NCI-H82 treated with DMSO at 0.1 percent for 48 hours (cell line): ENCODE results near the gene WFDC11.

Source experiments
- DNase-seq: peaks from one replicate; lab custom pipeline; 2025; ENCODE audit not compliant: unreplicated experiment; lab: John Stamatoyannopoulos, UW

WFDC11 gene

DNA sequence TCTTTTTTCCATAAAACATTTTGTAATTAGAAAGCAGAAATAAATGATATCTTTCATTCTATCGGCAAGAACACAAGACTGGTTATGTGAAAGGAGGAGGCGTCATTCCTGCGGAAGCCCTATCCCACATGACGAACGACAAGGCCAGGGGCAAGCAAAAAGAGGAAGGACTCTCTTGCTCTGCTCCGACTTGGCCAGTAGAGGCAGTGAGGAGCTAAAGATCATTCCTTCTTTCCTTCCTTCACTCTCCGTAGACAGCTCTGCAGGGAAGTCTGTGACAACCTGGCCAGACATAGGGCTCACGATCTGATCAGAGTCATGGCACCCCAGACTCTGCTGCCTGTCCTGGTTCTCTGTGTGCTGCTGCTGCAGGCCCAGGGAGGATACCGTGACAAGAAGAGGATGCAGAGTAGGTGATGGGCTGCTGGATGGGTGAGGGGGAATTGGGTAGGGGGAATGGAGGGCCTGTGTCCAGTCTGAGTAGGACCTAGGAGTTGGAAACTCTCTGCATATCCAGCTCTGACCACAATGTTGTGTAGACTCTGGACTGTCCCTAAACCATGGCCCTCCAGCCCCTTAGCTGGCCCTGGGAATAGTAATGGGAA is 40.4 kb downstream of the WFDC11 start, which contains the start of gene WFDC10A:
Gene WFDC10A (plus strand): TSS at position 244 of the 605 bp plus-strand sequence. CDS start 75 bp downstream, at position 319.
- DNase-seq: peak; percentile 62

DNA sequence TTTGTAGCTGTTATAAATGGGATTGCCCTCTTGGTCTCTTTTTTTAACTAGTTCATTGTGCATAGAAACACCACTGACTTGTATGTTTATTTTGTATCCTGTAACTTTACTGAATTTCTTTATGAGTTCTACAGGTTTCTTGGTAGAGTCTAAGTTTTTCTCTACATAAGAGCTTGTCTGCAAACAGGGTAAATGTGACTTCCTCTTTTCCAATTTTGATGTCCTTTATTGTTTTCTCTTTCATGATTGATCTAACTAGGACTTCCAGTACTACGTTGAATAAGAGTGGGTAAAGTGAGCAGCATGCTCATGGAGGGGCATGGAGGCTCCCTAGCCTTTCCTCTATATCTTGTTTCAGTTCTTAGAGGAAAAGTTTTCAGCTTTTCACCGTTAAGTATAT is 43.5 kb downstream of the WFDC11 start:
- DNase-seq: no peak

DNA sequence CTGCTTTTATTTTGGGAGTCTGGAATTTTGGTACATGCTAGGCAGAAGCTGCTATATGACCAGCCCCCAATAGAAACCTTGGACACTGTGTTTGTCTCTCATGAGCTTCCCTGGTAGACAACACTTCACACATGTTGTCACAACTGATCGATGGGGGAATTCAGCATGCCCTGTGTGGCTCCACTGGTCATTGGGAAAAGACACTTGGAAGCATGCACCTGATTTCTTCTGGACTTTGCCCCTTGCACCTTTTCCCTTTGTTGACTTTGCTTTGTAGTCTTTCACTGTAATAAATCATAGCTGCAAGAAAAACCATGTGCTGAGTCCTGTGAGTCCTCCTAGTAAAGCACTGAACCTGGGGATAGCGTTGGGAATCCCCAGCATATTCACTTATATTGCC is 48.4 kb downstream of the WFDC11 start:
- no peak for DNase-seq

DNA sequence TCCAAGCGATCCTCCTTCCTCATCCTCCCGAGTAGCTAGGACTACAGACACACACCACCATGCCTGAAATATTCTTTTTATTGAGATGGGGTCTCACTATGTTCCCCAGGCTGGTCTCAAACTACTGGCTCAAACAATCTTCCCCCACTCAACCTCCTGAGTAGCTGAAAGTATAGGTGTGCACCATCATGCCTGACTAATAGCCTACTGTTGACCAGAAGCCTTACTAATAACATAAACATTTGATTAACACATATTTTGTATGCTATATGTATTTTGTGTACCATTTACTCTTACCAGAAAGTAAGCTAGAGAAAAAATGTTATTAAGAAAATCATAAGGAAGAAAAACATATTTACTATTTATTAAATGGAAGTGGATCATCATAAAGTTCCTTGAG is 52.4 kb downstream of the WFDC11 start:
- no peak for DNase-seq

DNA sequence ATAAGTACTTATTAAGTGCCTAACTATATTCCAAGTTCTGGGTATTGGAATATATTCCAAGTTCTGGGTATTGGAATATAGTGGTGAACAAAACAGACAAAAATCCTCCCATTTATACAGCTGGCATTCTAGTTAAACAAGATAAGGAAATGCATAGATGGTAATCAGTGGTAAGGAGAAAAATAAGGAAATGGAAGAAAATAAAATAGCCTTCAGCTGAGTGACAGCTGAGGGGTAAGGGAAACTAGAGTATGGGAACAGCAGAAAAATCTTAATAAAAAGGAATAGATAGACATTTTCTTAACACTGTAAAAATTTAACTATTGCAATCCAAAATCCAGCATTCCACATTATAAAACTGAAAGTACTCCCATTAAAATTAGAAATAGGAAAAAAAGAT is 57.7 kb downstream of the WFDC11 start:
- DNase-seq: no peak

DNA sequence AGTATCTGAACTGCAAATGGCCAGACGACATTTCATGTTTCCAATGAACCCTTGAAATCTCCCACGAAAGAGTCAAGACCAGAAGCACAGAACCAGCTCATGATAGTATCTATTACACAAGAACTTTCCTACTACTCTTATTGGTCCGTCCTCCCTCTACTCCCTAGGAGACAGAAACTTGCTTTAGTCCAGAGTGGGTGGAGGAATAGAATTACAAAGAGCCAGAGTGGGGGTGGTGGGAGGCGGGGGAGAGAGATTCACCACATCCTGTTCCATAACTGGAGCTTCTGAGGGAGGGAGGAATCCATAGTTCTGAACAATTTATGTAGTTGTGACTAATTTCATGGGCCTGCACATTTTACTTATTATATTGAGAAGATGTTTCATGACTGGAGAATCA is 59.0 kb downstream of the WFDC11 start:
- no peak for DNase-seq

DNA sequence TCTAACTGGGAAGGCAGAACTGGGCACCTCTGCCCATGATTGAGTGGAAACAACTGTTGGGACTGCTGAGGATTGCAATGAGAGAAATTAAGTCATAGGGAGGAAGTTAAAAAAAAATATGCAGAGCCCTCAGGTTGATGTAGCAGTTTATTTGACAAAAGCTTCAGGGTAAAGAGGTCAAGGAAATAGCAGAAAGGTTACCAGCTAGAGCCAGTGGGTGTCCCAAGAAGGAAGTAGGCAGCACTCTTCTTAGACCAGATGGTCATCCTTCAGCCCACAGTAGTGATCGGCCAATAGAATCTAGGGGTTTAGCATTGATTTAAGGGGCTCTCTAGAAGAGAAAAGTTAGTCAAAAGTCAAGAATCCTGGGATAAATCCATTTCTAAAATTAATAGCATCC is 62.2 kb downstream of the WFDC11 start:
- DNase-seq: no peak
